C4-2B (cell line): Measurements from ENCODE around the gene FCHSD2.

Experiments used
- CTCF ChIP-seq: fragments of 450-650 bp; conservative IDR thresholded peaks from 2 replicates; pipeline ENCODE4 v1.5.1; 2017; ENCODE audit warnings: mild to moderate bottlenecking
- ZFX ChIP-seq: fragments of 450-650 bp; IDR thresholded peaks from 2 replicates; pipeline ENCODE4 v1.6.1; 2017

- no peak for TF ChIP-seq CTCF
- TF ChIP-seq ZFX, result no peak
These were observed 176.4 kb downstream of the FCHSD2 start for GRCh38 chr11:72965672-72966071.
